HG03558 (cell line): ENCODE measurements around the gene DENND4B.
"Not testable (repeated sequence)": the region's sequence is repeated elsewhere in the genome, so short reads cannot be mapped to it uniquely, and the experiment has no call there.

Experiments used
- ATAC-seq: cut with Tn5 transposase; IDR thresholded peaks from one replicate; pipeline ENCODE4 v1.9.1; 2021; ENCODE audit warnings: moderate number of reproducible peaks; ENCODE audit not compliant: unreplicated experiment; ENCODE audit errors: extremely low read depth

Gene DENND4B

GRCh38 chr1:153929426-153929825, 17.1 kb downstream of the DENND4B start:
- ATAC-seq = no peak

- no peak for ATAC-seq
These were observed 17.7 kb downstream of the DENND4B start for GRCh38 chr1:153928791-153929341.

GRCh38 chr1:153928245-153928644, 18.3 kb downstream of the DENND4B start:
- no peak for ATAC-seq

GRCh38 chr1:153926405-153926804, 20.1 kb downstream of the DENND4B start:
- ATAC-seq = no peak

GRCh38 chr1:153922972-153923925, 23.3 kb downstream of the DENND4B start, which contains the start of gene GATAD2B:
TSS of gene GATAD2B (minus strand) at chr1:153922972. CDS start at chr1:153828347, 94,625 bp downstream.
- ATAC-seq = peak; percentile 81

- ATAC-seq = peak; percentile 8
These were observed 24.2 kb downstream of the DENND4B start for GRCh38 chr1:153922076-153922971.

- ATAC-seq = no peak
These were observed 24.8 kb downstream of the DENND4B start for GRCh38 chr1:153921803-153922075.

- ATAC-seq = no peak
These were observed 25.3 kb downstream of the DENND4B start for GRCh38 chr1:153921080-153921802.

- ATAC-seq = no peak
These were observed 26.4 kb downstream of the DENND4B start for GRCh38 chr1:153919876-153920852.

GRCh38 chr1:153916297-153916696, 30.2 kb downstream of the DENND4B start:
- no peak for ATAC-seq

- no peak for ATAC-seq
These were observed 34.2 kb downstream of the DENND4B start for GRCh38 chr1:153912349-153912748.

- ATAC-seq = not testable (repeated sequence)
These were observed 36.0 kb downstream of the DENND4B start for GRCh38 chr1:153910560-153910959.

- no peak for ATAC-seq
These were observed 38.4 kb downstream of the DENND4B start for GRCh38 chr1:153908071-153908470.

- ATAC-seq = no peak
These were observed 39.4 kb downstream of the DENND4B start for GRCh38 chr1:153907134-153907533.

GRCh38 chr1:153906396-153906795, 40.1 kb downstream of the DENND4B start:
- no peak for ATAC-seq

- not testable (repeated sequence) for ATAC-seq
These were observed 40.6 kb downstream of the DENND4B start for GRCh38 chr1:153905908-153906307.

- ATAC-seq = no peak
These were observed 42.6 kb downstream of the DENND4B start for GRCh38 chr1:153903841-153904455.

GRCh38 chr1:153899509-153899908, 47.0 kb downstream of the DENND4B start:
- no peak for ATAC-seq
